Liver (tissue), 3 donors: ENCODE data around the gene CHMP1B.

ENCODE experiments used
- ATF3 ChIP-seq: IDR thresholded peaks from 2 replicates; pipeline ENCODE4 v1.6.1; 2016; ENCODE audit warnings: antibody characterized with exemption
- CTCF ChIP-seq: fragments of 150-350 bp; IDR thresholded peaks from 2 replicates; pipeline ENCODE4 v1.5.1; 2017; ENCODE audit warnings: improper control_type of control experiment, low read depth, low read length; ENCODE audit not compliant: missing input control
- SP1 ChIP-seq: IDR thresholded peaks from 2 replicates; pipeline ENCODE4 v1.6.1; 2018; ENCODE audit warnings: antibody characterized with exemption, mild to moderate bottlenecking
- TF ChIP-seq, protein P1 (sequence below): IDR thresholded peaks from 2 replicates; pipeline ENCODE4 v1.6.1; 2016; ENCODE audit warnings: antibody characterized with exemption
- TF ChIP-seq, protein P2 (sequence below): IDR thresholded peaks from 2 replicates; pipeline ENCODE4 v1.6.1; 2016; ENCODE audit warnings: antibody characterized with exemption
- TF ChIP-seq, protein P3 (sequence below): IDR thresholded peaks from 2 replicates; pipeline ENCODE4 v1.6.1; 2016; ENCODE audit warnings: antibody characterized with exemption, mild to moderate bottlenecking
- donor health status: healthy.
- donor health status: healthy.

DNA sequence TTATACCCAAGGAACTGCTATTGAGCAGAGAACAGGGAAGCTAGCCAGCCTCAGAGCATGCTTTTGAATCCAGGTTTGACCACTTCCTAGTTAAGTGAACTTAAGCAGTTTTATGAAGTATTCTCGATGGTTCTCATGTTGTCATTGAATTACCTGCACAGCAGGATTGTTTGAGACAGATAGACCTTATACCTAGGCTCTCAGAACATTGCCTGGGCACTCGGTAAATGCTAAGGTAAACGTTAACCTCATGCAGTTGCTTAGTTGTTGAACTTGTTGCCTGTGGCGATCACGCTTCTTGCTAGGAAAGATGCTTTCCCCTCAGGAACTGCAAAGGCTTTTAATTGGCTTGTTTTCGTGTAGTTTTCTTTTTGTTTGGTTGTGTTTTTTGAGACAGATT is 34.0 kb upstream of the CHMP1B start:
- no peak for TF ChIP-seq CTCF
- TF ChIP-seq, protein P1, sequence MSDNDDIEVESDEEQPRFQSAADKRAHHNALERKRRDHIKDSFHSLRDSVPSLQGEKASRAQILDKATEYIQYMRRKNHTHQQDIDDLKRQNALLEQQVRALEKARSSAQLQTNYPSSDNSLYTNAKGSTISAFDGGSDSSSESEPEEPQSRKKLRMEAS: no peak
- TF ChIP-seq, protein P2, sequence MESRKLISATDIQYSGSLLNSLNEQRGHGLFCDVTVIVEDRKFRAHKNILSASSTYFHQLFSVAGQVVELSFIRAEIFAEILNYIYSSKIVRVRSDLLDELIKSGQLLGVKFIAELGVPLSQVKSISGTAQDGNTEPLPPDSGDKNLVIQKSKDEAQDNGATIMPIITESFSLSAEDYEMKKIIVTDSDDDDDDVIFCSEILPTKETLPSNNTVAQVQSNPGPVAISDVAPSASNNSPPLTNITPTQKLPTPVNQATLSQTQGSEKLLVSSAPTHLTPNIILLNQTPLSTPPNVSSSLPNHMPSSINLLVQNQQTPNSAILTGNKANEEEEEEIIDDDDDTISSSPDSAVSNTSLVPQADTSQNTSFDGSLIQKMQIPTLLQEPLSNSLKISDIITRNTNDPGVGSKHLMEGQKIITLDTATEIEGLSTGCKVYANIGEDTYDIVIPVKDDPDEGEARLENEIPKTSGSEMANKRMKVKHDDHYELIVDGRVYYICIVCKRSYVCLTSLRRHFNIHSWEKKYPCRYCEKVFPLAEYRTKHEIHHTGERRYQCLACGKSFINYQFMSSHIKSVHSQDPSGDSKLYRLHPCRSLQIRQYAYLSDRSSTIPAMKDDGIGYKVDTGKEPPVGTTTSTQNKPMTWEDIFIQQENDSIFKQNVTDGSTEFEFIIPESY: no peak
- TF ChIP-seq, protein P3, sequence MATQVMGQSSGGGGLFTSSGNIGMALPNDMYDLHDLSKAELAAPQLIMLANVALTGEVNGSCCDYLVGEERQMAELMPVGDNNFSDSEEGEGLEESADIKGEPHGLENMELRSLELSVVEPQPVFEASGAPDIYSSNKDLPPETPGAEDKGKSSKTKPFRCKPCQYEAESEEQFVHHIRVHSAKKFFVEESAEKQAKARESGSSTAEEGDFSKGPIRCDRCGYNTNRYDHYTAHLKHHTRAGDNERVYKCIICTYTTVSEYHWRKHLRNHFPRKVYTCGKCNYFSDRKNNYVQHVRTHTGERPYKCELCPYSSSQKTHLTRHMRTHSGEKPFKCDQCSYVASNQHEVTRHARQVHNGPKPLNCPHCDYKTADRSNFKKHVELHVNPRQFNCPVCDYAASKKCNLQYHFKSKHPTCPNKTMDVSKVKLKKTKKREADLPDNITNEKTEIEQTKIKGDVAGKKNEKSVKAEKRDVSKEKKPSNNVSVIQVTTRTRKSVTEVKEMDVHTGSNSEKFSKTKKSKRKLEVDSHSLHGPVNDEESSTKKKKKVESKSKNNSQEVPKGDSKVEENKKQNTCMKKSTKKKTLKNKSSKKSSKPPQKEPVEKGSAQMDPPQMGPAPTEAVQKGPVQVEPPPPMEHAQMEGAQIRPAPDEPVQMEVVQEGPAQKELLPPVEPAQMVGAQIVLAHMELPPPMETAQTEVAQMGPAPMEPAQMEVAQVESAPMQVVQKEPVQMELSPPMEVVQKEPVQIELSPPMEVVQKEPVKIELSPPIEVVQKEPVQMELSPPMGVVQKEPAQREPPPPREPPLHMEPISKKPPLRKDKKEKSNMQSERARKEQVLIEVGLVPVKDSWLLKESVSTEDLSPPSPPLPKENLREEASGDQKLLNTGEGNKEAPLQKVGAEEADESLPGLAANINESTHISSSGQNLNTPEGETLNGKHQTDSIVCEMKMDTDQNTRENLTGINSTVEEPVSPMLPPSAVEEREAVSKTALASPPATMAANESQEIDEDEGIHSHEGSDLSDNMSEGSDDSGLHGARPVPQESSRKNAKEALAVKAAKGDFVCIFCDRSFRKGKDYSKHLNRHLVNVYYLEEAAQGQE: no peak
- no peak for TF ChIP-seq SP1
- TF ChIP-seq ATF3: no peak
